ENCODE measurements around the gene ARID5B.
A peak's percentile ranks its signal among the peaks of the same experiment; 100 is the strongest.

ARID5B gene

DNA sequence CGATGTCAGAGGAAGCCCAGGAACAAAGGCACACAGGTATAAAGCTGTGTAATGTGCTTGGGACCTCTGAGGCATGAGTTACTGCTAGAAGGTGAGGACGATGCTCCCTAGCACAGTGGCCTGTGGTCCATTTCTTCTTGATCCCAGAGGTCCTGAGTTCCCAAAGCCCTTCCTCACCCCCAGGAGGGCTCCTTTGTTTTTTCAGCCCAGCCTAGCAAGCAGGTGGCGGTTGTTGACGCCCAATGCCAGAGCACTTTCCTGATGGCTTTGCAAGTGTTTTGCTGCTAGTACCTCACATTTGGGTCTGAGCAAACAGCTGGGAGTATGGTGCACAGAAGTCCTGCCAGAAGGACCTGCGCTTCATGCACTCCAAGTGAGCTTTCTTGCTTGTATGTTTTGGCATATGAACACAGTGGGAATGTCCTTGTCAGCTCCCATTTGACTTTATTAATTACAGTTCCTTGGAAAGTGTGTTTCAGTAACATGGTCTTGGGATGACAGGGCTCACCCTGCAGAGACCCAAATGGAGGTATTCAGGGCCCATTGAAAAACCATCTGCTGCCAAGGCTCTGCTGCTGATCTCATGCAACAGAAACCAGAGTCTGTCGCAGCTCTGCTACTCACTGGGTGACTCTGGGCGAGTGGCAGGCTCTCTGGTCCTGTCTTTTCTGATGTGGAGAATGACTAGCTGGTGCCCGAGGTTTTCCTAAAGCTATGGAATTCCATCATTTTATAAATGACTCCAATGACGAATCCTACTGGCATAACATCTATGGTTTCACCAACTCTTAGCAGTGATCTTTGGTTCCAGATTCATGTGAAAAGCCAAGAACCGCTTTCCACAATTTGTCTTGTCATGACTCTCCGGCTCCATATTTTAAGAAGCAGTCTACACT lies 134.9 kb downstream of the ARID5B start:
- DNase-seq (ENCODE audit: low spot score), result no peak

DNA sequence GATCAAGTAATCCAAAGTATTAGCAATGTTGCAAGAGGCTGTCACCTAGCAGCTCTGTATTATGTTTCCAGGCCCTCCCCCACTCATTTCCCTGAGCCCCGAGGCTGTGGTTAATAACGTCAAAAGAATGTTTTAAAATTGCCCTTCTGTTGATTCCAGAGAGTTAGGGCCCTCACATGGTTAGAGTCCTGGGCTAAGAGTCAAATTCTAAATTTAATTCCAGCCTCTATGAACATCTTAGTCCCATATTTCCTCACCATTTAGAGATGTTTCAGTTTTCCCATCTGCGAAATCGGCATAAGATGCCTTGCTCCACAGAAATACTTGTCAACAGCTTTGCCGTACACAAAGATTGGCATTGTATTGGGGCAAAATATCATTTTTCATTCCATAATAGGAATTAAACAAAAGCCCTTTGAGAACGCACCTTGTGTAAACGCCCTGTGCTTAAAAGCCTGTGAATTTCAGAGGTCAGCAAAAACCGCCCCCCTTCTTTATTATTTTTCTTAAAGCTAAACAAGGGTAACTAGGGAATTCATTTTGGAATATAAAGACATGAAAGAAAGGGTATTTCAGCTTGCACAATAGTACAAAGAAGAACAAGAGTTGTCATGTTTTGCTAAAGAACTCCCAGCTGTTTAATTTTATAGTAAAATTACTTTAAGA lies 135.8 kb downstream of the ARID5B start:
- no peak for DNase-seq (ENCODE audit: low spot score)

DNA sequence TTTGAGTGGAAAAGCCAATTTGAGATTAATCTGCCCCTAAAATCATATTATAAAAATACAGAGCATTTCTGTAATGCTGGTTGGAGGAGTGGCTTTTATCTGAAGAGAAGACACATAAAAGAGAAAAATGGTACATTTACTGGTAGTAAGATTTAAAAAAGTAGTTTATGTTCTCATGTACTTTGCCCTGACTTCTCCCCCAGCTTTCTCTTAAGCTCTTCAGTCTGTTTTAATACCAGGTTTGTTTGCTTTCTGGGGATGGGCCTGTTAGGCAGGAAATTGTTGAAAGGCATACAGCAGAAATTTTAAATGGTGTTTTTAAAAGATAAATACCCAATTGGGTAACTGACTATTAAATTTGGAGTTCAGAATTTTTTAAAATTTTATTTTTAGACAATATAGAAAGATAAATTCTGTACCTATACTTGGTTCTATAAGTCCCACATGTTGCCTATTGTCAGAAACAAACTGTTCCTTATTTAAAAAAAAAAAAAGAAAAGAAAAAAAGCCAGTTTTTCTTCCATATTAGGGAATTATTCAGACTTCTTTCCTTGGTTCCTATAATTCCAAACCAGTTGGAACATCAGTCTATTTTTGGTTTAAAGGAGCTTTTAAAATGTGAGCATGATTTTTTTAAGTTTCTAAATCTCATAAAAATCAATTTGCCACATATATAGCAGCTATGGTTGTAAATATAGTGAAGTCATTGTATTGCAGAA lies 136.6 kb downstream of the ARID5B start:
- DNase-seq (ENCODE audit: low spot score), result no peak

DNA sequence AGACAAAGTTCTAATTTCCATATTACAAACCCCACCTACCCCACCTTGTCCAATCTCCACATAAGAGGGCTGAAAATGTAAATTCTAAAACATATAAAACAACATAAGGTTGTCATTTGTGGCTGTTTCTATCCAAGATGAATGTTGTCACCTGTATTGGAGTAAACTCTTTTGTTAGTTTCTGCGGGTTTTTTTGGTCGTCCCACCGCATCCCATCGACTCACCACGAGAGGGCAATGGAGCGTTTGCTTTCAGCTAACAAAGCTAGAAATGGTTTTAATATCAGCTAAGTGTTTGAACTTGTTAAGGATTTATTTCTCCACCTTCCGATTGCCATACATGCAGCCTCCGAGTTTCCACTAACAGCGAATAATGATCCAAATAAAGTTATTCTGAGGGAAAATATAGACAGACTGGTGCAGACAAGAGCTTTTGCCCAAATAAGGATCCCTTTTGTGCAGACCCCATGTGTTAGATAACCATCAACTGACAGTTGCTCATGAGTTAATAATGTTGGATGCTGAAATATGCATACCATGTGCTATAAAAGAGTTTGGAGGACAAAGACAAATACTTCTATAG lies 137.2 kb downstream of the ARID5B start:
- peak; percentile 68 for DNase-seq (ENCODE audit: low spot score)

DNA sequence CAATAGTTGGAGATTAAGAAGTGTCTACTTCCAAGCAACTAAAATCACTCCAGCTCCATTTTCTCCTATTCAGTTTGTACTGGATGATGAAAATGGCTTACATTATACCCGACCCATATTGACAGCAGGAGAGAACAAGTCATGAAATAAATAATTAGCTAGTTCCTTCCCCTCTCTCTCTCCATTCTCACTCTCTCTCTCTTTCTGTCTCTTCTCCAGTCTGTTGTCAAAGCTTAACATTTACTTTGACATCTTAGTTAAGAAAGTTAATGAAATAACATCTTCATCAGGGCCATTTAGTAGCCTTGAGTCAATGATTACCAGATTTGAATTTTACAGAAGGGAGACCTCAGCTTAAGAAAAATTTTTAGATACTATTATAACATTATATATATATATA lies 138.5 kb downstream of the ARID5B start:
- no peak for DNase-seq (ENCODE audit: low spot score)

DNA sequence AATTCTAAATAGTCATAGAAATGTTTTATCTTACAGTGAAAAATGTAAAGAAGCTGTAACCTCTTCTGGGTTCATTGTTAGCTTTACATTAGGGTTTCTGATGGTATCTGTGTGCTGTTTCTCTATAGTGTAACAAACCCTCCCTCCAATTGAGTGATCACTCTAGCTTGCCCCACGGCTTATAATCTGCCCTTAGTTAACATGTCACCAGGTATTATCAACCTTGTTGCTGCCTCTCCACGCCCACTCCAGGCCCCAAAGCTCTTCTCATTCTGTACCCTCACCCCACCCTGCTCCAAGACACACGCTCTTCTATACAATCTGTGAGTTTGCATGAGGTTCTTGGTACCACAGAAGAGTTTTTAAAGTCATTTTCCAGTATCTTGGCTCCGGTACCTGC lies 139.4 kb downstream of the ARID5B start:
- DNase-seq (ENCODE audit: low spot score), result no peak

DNA sequence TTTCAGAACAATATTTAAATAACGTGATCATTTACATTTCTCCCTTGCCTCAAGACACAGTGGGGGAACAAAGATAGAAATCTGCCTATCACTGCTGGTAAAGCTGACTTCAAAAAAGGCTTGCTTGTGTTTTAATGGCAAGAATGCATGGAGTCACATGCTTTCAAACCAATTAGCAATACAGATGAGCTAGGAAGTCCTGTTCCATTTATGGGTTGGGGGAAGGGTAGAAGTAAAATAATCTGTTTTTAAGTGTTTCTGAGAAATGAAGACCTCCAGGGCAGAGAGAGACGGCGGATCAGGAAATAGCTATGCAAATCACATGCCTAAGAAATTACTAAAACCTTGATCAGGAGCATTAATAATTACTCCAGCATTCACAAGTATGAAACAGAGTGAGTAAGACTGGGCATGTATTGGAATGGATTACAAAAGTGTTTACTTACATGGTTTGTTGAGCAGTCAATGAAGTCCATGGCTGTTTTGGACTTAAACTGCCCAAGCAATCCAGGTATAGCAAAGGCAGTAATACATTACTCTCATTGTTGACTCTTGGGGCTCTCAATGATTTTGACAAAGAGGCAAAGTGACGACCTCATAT lies 142.0 kb downstream of the ARID5B start:
- DNase-seq (ENCODE audit: low spot score), result no peak

DNA sequence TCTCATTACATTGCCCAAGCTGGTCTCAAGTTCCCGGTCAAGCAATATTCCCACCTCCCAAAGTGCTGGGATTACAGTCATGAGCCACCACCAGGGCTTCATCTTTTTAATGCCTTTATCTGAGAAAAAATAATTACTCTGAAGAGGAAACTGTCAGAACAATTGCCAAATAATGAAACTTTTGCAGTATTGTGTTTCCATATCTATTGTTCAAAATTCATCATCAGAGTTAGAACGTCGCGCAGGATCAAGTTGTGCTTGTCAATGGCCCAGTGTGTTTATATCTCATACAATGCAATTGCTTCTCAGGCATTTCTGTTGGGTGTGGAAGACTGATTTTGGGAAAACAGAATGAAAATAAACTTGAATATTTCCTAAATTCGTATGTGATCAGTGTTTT lies 143.1 kb downstream of the ARID5B start:
- DNase-seq (ENCODE audit: low spot score), result no peak

DNA sequence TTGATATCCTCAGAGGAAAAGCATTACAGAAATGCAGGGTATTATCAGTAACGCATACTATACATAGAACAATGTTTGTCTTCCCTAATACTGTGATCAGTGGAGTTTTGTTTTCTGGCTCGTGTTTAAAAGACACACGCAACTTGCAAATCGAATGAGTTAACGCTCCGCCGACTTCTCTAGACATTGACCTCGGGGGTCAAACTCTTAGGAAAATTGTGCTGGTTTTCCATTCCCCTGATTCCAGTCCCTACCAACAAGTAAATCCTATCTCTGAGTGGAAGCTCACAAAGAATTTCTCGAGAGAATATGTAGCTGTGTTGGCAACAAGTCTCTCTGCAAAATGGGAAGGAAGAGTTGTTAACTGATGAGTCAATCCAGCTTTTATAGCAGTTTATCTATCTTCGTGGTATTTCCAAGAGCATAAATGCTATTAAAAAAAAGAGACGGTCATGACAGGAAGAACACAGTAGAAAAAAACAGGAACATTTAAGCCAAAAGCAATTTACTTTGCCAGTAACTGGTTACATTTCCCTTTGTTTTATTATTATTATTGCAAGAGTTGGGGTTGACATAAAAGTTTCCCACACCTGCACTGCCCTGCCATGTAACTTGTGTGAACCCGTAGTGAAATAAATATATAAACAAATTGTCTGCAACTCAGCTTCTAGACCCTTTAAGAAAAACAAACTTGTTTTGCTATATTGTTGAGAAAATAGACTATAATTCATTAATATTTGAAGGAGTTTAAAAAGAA lies 144.4 kb downstream of the ARID5B start:
- DNase-seq (ENCODE audit: low spot score), result no peak

DNA sequence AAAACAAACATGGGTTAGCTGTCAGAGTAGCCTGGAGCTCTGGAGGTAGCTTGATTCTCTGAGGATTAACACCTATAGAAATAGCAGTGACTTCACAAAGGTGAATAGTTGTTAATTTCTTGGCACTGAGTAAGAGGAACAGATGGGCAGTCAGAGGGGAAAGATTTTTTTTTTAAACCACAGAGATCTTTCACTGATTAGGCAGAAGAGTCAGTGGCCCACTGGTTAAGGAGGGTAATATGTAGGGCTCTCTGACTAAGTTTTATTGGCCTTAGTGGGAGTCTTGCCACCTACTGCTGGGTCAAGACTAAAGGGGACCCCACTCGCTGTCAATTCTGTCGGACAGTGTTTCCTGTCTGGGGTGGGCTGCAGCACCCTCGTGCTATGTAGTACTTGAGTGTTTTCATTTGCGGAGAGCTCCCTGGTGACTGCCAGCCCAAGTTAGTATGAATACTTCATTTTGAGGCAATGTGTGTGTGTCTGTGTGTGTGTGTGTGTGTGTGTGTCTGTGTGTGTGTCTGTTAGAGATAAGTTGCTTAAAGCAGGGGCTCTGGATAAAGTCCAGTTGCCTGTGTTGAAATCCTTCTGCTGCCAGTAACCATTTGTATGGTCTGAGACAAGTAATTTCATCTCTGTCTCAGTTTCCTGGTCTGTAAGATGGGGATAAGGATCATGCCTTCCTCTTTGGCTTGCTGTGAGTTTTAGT lies 145.2 kb downstream of the ARID5B start:
- no peak for DNase-seq (ENCODE audit: low spot score)

DNA sequence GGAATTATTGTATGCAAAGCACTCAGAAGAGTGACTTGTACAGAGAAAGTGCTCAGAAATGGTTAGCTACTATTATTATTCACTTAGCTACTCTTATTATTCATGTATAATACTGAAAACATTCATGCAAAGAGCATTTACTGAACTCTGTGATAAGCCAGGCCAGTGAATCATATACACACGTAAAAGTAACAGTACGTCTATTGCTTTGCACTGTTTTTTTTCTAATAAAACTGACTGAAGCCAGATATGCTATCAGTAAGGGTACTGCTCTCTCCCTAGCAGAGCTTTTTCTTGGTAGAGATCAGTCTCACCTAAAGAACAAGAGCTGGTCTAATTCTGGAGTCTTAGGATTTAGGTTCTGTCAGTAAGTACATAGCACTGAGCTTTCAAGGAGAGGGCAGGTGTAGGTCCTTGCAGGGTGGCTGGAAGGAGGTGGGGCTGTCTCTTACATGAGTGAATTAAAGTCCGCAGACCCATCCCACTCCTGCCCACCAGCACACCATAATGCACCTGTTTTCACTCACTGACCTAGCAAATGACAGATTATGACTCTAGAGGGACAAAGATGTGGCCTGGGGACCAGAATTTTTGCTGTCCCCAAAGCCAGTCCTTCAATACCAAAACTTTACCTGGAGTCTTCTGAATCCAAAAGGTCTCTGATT lies 145.9 kb downstream of the ARID5B start:
- no peak for DNase-seq (ENCODE audit: low spot score)

DNA sequence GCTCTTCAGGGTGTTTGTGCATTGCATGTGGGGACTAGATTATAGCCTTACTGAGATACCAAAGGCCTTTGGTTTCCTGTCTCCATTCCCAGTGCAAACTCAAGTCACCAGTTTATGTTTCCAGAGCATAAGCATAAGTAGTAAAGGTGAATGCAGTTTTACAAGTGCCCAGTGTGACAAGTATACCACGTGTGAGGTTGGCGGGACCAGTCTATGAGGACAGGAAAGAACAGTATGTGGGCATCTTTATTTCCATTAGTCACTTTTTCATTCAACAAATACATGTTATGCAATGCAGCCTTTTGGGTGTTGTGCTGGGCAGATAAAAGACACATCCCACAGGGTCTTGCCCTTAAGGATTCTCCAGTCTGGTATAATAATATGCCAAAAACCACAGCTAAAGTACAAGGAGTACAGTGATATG lies 146.5 kb downstream of the ARID5B start:
- no peak for DNase-seq (ENCODE audit: low spot score)

DNA sequence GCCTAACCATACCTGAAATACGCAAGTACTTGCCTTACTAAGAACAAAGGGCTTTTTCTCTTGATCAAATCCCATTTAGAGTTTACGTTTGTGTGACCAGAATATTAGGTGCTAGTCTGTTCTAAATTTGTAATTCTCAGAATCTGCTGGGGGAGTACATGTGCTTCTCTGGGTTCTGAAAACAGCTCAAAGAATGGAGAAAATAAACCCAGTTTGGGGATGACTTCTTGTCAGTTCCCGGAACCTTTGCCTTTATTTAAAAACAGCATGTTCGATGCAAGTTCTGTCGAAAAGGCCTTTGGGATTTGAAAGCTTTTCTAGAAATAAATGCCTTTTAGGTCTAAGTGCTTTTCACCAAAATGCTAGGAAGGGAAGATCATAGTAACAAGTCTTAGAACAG lies 147.0 kb downstream of the ARID5B start:
- DNase-seq (ENCODE audit: low spot score), result peak; percentile 20

DNA sequence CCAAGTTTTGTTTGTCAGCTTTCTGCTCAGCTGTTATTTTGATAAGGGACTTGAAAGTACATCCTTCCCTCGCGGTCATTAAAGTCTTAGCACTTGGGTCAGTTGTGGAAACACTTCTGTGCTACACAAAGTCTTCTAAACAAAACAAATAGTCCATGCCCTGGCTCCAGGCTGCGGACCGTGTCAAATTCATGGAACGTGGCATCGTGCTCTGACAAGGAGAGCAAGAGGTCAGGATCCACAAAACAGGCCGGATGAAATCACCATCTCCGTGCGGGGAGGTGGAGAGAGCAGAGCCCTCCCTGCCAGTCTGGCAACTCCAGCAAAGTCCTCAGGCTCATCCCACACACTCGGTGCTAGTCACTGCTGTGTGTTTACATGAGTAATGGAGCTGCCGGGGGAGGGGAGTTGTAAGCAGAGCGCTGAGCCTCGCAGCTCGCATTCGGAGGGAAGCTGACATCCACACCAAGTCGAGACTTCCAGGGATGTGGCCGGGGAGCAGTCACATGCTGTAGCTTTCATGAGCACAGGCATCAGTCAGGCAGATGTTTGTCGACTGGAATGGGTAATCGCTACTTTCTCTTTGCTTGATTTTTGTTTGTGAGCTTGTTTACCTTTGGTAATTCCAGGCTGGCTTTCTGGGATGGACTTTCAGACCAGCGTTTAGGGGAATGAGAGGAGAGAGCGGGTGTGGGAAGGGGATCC lies 147.6 kb downstream of the ARID5B start:
- peak; percentile 46 for DNase-seq (ENCODE audit: low spot score)

DNA sequence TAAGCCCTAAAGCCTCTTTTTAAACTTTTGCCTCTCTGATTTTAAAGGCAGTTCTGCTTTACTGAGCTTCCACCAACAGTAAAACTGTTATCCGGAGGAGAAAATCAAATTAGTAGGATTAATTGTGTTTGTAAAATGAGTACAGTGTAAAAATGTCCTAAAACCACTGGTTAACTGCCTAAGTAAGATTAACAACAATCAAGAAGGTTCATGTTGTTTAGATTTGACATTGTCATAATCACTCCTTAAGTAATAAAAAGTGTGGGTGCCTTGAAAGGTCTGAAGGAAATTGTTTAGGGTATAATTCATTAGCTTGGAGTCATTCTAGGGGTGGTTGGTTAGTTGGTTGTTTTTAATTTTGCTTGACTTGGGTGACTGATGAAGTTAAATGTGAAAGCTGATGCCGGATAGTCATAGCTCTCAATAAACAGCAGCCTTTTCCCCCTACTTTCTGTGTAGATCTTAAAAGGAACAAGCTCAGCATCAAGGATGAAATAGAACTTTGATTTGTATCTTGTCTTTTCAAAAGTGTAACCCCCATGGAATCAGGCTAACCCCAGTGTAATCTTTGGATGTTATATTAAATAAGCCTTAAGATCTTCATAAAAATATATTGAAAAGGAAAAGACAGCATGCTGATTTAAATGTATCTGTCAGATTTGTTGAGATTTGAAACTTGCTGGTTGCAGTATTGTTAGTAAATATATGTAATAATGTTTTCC lies 148.3 kb downstream of the ARID5B start:
- DNase-seq (ENCODE audit: low spot score), result no peak

DNA sequence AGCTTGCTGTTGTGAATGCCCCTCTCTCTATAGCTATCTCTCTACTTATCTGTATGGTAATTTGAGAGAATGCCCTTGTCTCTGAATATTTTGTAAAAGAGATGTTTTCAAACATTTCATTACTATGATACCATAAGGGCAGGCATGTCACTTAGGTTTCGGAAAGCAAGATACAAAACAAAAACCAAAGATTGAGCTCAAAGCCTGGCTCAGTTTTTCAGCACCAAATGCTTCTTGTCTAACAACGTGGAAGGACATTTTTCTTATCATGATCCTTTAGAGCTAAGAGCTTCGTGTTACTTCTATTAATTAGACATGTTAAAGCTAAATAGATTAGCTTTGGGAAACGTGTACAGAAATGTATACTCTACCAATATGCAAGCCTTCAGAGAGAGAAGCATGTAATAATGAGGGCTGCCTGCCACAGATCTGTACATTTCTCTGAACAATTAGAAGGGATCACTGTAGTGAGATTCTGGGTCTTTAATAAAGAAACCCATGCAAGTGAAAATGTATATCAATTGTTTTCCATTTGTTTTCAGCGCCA lies 148.9 kb downstream of the ARID5B start:
- DNase-seq (ENCODE audit: low spot score), result no peak

DNA sequence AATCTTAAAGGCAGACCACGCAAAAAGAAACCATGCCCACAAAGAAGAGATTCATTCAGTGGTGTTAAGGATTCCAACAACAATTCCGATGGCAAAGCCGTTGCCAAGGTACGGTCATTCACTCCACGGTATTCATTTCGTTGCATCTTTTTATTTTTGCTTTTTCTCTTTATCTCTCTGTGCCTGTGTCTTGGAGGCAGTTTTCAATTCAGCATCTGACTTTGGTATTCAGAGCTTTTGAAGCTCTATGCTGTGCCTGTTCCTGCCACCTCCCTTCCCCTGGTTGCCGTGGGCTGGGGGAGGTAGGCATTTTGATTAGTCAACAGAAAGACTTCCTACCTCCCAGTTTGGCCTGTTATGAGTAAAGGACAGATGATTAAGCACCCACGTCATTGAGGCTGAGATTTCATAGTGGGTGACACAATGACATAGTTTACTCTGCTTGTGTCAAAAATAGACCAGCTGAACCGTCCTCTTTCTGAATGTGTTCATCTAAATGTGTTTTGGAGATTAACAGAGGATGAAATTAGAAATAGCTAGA lies 149.5 kb downstream of the ARID5B start:
- DNase-seq (ENCODE audit: low spot score), result no peak

DNA sequence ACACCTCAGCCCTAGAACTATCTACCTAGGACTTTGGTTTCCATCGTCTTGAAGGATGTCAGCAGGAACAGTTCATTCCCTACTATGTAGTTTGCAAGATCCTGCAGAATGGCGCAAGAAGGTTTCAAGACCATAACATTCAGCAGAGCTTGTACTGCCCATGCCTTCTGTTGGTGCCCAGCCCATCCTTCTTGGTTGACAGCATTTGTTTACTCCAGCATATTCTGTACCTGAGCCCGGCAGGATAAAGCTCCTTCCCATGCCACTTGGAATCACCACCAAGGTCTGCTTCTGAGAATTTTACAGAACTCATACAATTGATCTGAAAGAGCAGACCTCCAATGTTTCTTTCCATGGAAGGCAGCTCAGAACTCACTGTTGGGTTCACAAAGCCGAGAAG lies 150.8 kb downstream of the ARID5B start:
- DNase-seq (ENCODE audit: low spot score), result no peak

Measured in cerebellar cortex (tissue), 1 donor.